Erythroblast (primary cell): ENCODE results near the gene DPM3.

ENCODE experiments used
- GATA1 ChIP-seq: IDR thresholded peaks from 2 replicates; pipeline ENCODE4 v1.6.1; 2011; ENCODE audit warnings: low read depth, mild to moderate bottlenecking, control low read depth, low read length, moderate library complexity
- POLR2A ChIP-seq: IDR thresholded peaks from 2 replicates; pipeline ENCODE4 v1.6.1; 2011; ENCODE audit warnings: mild to moderate bottlenecking, low read length

GRCh38 chr1:155182052-155182550 is 41.8 kb upstream of the DPM3 start:
- TF ChIP-seq POLR2A = no peak
- TF ChIP-seq GATA1 = no peak
